Non-pigmented ciliary epithelial cell (primary cell): Measurements from ENCODE around the gene KIRREL1.
A peak's percentile ranks its signal among the peaks of the same experiment; 100 is the strongest.

Experiments
- DNase-seq: peaks from one replicate; pipeline ENCODE4 v3.0.0-alpha.2; 2010; ENCODE audit warnings: low read depth

KIRREL1 gene

DNA sequence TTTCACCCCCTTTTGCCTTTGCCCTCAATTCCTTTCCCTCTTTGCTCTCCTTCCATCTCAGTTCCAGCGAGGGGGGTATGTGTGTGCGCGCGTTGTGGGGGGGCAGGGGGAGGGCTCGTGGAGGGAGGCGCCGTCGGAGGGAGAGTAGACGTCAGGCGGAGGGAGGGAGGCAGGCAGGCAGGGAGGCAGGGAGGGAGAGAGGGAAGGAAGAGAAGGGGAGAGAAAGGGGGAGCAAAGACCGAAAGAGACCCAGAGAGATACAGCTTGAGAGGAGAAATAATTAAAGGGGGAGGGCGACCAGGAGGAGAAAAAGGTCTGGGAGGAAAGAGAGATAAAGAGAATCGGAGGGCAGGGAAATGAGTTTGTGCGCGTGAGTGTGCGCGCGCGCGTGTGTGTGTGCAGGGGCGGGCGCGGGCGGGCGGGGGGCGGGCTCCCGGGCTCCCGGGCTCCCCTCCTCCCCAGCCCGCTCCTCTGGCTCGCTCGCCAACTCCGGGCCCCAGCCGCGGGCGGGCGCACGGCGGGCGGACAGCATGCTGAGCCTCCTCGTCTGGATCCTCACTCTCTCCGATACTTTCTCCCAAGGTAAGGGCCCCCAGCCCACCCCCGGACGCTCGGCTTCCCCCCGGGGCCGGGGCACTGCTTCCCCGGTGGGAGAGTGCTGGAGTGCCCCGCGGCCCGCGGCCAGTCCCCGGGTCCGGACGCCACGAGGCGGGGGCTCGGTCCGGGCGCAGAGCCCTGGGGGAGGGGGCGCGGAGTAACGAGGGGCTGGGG lies at the start of gene KIRREL1:
Gene KIRREL1, plus strand, starts transcription at position 499 of the 771 bp plus-strand sequence. Its CDS starts 32 bp downstream, at position 531.
- DNase-seq = no peak

DNA sequence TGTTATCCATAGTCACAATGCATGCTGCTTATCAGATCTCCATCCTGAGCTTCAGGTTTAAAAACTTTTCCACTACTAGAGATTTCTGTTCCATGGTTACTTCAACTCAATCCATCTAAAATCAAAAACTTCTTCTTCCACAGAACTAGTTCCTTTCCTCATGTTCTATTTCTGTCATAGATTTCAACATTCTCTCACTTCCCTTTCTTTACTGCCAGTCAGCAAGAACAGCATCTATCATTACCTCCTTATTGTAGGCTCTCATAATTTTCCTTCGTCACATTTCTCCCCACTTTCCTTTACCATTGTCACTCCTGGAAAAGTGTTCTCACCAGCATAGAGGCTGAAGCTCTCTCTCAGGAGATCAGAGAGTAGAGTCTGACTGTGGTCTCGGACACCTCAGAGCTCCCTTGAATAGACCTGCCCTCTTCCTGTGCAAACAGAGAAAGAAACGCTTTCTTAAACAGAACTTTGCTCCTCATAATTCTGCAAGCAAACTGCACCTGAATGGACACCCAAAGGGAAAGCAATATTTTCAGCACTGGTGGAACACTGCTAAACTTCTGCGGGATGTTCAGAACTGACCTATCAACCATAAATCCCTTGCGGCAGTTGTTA lies 48.7 kb upstream of the KIRREL1 start:
- DNase-seq = no peak

DNA sequence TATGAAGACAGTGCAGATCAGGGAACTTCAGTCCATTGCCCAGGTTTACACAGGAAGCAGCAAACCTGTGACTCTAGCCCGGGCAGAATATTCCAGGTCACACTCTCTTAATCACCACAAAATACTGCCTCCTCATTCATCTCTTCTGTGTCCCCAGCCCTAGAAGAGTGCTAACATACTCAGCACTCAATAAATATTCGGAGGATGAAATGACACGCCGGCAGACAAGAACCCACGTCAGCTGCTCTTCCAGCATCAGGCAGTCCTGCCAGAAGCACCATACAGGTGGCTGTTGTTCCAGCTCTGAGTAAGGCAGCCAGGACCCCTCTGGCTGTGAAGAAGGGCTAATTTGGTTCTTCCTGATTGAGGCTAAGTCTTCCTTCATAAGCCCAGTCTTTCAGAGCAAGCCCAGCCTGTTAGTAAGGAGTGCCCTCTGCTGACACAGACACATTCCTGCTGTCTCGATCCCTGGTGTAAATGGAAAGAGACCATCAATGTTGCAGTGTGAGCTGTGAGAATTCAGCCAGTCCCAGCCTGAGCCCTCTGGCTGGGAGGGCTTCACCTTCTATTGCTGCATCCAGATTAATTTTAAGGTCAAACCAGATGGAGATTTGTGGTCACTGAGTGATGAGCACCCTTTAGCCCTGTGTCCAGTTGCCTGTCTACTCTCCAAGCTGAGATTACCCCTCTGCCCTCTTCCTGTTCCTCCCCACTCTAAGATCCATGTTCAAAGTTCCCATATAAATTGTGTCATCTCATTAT lies 45.0 kb upstream of the KIRREL1 start:
- no peak for DNase-seq

DNA sequence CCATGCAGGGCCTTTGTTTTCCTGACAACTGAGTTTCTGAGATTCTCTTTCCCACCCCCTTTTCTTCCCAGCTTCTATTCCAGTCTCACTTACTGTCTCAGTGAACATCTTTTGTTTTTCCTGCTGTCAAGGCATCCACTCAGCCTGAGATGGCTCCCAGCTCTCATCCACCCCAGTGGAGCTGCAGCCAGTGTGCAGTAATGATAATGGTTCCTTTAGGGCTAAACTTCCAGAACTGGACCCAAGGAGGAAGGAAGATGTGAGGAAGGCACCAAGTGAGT lies 44.4 kb upstream of the KIRREL1 start:
- DNase-seq = no peak

DNA sequence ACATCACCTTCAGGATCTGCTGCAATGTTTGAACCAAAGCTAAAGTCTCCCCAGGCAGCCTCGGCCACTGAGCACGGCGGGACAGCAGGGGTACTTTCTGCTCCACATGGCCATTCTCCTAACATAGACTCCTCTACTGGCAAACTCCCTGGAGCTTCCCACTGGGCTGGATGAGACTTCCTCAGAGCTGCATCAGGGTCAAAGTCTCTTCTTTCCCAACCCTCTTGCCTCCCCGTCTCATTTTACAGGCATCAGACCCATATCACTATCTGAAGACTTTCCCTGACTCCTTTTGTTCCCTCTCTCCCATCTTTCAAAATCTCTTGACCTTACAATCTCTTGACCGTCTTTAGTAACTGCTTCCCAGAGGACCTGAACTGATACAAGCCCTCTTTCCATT lies 42.2 kb upstream of the KIRREL1 start:
- DNase-seq = no peak

DNA sequence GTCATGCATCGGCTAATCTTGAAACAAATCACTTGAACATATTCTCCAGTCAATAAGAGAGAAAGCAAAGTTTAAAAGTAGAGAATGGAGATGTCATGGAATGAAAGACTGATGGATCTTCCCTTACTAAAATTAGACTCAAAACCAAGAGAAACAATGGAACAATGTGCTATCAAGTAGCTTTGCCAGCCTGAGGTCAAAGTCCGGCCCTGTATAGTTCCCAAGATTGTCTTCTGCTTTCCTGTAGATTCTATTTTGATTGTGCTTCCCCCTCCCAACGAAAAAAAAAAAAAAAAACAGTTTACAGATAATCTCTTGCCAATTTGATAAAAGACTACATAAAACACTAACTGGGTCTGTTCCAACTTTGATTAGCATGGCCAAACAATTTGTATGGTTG lies 40.8 kb upstream of the KIRREL1 start:
- no peak for DNase-seq

DNA sequence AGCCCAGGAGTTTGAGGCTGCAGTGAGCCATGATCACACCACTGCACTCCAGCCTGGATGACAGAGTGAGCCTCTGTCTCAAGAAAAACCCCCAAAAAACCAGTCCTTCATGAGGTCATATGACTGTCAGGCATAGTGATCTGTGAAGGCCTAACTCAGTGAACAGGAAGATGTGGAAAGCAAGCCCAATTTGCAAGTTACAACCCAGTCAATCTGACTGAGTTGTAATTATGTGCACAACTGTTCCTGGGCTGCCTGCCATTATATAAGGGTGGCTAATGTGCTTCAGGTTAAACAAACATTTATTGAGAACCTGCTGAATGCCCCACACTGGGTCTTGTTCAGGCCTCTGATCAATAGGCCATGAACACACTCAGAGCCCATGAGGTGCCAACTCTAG lies 38.2 kb upstream of the KIRREL1 start:
- no peak for DNase-seq

DNA sequence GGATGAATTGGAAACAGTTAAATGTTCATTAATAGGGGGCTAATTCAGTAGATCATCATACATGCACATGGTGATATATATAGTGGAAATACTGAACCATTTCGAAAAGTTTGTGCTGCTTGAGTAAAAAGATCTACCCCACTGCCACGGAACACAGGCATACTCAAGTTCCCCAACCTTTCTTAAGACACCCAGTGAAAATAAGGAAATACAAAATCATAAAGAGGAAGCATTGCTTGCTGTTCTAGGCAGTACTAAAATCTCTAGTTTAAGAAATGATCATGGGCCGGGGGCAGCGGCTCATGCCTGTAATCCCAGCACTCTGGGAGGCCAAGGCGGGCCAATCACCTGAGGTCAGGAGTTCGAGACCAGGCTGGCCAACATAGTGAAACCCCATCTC lies 37.6 kb upstream of the KIRREL1 start:
- DNase-seq = no peak

DNA sequence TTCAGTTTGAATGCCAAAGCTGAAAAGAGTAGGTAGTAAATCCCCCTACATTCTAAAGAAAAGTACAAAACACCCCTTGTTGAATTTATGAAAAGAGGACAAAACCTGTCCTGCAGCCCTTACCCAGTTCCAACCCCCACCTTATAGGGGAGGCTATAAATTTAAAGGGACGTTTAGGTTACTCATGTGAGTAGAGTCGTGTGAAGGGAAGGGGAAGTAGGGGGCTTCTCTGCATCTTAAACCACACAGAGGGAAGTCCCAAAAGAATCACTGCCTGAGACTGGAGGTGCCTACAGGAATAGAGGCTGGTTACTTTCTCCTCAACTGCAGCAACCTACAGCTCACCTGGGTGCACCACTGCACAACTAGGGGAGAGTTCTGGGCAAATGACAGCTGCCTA lies 36.7 kb upstream of the KIRREL1 start:
- no peak for DNase-seq

DNA sequence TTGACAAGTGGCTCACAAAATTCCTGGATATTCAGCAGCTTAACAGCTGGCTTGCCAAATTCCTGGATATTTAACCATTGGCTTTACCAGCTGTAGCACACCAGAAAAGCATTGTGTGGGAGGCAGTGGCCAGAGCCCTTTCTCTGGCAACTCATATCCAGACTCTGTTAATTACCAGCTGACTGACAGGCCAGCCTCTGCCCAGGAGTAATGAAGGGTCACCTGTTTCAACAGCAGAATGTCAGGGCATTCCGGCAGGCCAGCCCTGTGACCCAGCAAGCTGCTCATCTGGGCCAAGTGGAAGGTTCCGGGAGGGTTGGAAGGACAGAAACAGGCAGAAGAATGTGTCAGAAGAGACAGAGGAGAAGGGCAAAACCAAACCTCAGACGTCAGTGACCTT lies 35.2 kb upstream of the KIRREL1 start:
- DNase-seq = no peak

DNA sequence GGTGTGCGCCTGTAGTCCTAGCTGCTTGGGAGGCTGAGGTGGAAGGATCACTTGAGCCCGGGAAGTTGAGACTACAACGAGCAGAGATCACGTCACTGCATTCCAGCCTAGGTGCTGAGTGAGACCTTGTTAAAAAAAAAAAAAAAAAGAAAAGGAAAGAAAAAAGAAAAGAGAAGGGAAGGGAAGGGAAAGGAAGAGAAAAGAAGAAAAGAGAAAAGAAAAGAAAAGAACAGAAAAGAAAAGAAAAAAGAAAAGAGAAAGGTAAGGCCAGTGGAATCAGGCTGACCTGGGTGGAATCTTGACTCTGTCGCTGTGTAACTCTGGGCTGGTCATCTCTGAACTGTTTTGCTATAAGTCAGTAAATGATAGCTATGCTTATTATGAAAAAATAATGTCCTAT lies 33.7 kb upstream of the KIRREL1 start:
- DNase-seq = no peak

DNA sequence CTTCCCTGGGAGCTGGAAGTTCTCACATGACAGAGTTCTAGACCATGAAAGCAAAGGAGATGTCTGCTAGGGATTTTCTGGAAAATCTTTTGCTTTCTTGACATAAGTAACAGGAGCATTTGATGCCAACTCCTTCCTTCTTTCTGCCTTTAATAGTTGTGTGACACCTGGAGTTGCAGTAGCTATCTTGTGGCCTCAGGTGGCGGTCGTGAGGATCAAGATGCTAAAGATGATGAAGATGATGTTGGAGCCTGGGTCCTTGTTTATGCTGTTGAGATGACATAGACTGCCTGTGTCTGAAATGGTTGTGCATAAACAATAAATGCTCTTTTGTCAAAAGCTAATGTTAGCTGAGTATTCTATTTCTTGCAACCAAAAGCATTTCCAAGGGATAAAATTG lies 32.7 kb upstream of the KIRREL1 start:
- no peak for DNase-seq

DNA sequence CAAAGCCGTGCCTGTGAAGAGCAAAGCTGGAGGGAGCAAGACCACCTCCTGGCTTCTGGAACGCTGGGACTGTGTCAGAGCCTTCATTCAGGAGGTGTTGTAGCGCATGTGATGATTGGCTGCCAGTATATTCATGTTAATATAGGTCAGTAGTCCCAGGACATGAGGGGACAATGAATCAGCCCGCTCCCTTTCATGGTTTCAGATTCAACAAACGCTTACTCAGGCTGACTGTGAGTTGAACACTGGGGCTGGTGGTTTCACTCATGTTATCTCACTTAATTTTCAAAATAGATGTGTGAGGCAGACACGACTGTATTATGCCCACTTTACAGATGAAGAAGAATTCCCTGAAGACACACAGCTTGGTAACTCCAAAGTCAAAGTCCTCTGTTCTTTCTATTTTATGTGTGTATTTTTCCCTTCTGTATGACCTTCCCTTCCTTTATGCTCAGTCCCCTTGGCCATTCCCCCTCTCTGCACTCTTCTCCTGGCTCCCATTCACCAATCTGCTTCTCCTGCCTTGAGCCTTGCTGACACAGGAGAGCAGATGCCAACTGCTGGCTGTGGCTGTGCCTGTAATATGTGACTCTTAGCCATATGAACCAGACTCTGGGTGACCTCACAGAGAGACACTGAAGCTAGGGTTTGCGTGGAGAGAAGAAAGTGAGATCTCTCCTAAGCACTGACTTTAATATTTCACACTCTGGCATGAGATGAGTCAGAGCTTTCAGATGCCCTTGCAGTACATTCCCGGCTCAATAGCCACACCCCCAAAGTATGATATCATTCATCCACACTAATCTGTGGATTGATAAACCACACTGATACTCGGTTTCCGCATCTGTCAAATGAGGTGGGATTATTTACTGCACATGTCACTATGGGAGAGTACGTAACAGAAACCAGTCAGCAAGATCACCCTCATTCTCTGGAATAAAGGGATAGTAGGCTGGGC lies 31.4 kb upstream of the KIRREL1 start:
- DNase-seq = peak; percentile 69

DNA sequence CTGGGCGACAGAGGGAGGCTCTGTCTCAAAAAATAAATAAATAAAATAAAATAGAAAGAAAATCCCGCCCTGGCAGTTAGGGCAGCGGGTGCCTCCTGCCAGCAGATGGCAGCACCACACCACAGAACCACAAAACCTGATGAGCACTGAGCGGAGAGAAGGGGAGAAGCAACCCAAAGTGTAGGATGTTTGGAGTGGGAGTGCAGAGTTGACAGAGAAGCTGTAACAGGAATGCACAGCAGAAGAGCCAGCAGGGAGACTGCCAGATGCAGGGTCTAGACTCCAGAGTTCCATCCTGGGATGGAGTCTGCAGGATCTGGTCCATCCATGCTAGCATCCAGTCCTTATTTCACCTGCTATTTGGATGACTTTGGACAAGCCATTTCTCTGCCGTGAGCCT lies 29.7 kb upstream of the KIRREL1 start:
- no peak for DNase-seq

DNA sequence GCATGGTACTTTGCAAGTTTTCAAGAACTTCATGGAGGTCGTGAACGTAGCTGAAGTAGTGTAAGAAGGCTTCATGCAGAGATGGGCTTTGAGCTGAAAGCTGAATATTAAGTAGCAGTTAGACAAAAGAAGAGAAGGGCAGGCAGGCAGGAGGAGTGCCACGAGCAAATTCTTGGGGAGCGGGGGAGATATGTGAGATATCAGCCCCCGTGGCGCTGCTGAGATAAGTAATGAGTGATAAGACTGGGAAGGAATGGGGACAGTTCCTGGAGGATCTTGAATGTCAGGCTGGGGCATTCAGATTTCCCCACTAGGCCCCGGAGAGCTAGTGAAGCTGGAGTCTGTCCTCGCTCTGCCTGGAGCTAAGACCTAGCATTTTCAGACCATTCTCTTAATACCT lies 27.9 kb upstream of the KIRREL1 start:
- DNase-seq = no peak

DNA sequence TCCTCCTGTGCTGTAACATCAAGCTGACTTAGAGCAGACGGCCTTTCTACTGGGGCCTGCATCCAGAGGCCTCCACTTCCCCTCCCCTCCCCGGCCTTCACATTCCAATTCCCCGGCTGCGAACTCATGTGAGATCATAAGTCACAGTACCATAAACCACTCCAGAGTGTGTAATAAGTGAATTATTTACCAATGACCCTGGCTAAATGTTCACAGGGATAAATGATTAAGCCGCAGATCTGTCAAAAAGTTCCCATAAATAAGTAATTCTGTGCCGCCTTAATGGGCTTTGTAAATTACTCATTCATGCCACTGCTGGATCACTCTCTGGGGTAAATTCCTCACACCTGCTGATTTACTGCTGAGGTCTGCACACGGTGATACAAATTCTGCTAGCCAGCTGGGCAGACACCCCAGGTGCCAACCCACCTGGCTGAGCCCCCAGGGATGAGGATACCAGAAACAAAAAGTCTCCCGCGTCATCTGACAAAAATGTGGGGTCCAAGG lies 27.4 kb upstream of the KIRREL1 start:
- peak; percentile 49 for DNase-seq

DNA sequence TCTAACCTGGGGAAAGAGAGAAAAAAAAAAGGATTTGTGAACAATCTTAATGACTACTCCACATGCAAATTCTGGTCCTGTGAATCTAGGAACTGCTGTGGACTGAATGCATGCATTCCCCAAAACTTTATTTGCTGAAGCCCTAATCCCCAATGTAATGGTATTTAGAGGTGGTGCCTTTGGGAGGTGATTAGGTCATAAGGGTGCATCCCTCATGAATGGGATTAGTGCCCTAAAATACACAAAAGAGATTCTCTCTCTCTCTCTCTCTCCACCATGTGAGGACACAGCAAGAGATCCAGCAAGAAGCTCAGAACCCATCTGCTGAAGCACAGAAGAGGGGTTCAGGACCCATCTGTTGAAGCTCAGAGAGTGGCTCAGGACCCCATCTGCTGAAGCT lies 26.2 kb upstream of the KIRREL1 start:
- DNase-seq = no peak

DNA sequence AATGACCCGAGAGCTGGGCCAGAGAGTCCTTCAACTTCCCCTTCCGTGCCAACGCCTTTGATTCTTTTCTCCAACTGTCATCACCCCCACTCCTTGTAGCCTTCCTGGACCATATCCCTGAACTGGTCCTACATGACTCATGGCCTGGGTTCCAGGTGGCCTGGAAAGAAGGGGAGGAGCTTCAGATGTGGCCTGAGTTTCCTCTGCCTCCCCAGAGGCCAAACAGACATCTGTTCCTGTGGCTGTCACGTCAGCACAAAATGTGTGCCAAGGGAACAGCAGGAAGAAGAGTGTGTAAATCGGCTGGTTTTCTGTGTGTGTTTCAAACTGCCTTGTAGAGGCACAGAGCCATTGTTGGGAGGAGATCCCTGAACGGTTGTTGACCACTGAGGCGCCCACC lies 24.9 kb upstream of the KIRREL1 start:
- DNase-seq = no peak

DNA sequence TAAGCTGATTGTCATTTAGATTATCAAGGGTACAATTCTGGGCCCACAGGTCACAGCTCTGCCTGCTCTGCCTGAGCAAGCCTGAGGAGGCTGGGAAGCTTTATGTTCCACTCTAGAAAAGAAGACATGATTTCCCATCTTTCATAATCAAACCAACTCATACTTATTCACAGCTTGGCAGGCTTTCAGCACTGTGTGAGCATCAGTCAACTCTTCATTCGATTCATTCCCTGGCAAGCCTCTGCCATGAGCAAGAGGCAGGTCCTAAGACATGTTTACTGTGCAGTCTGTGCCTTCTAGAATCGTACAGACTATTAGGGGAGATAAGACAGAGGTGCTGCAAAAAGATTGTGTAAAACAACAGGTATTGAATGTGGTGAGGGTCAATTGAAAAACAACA lies 24.5 kb upstream of the KIRREL1 start:
- DNase-seq = no peak

DNA sequence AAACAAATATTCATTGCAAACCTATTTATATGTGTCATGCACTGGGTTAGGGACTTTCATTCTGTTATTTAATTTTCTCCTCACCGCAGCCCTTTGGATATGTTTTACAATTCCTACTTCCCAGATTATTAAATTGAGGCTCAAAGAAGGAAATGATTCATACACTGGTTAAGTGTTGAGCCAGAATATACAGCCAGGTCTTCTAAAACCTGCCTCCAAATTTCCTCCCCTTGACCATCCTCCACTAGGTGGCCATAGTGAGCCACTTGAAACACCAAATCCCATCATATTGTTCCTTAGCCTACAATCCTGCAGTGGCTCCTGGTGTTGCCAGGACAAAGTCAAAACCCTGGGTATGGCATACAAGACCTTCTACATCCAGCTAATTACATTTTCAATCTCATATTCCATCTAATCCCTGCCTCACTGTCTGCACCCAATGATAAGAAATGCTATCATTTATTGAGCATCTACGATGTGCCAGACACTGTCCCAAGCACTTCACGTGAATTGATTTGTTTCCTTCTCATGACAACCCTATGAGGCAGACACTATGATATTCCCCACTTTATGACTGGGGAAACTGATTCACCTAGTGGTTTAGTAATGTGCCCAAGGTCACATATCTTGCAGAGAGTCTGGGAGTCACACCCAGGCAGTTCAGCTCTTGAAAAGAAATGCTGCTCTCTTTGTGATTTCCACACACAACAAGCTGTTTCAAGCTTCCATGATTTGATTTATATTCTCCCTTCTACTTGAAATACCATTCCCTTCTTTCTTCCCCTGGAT lies 23.6 kb upstream of the KIRREL1 start:
- DNase-seq = no peak

DNA sequence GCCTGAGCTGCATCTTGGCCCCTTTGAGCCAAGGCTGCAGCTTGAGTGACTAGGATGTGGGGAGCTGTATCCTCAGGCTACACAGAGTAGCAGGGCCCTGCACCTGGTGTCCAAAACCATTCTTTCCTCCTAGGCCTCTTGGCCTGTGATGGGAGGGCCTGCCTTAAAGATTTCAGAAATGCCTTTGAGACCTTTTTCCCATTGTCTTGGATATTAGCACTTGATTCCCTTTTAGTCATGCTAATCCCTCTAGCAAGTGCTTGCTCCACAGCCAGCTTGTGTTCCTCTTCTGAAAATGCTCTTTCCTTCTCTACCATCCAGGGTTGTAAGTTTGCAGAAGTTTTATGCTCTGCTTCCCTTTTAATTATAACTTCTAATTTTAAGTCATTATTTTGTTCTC lies 21.7 kb upstream of the KIRREL1 start:
- DNase-seq = no peak
